ENCODE results near the gene PCDH9. TPM values are rescaled to one million over a fixed set of nuclear protein-coding genes. Genes with fewer than 3 reads are reported as not detected.

The PCDH9 gene
- total and polyA plus RNA-seq, 2 of the 4 experiments (the other 2 are of a cell fraction) = 2.2 to 10.2 TPM

GRCh38 chr13:66977161-66977560 lies 253.0 kb downstream of the PCDH9 start:
- no peaks in the 10 kb centered on the region for H3K9me1 ChIP-seq (ENCODE audit: insufficient read depth, low read length)
- intact Hi-C loops (cut with micrococcal nuclease) (no loop called here), in situ Hi-C loops (cut with MboI; ENCODE audit: low sequenced_read_pairs) (no loop called here), dilution Hi-C loops (cut with HindIII; ENCODE audit: low sequenced_read_pairs, unreplicated experiment) (no loop called here)
- H3K4me1 ChIP-seq (ENCODE audit: control insufficient read depth, insufficient read depth, low read length) = peaks cover 1% of the 10 kb centered on the region
- no peak overlapping the region for H3K23ac ChIP-seq (ENCODE audit: low read depth, low read length)
- no peak overlapping the region for H3K4me3 ChIP-seq (ENCODE audit: insufficient read depth, low read depth, low read length)
- H3K36me3 ChIP-seq (ENCODE audit: control insufficient read depth, insufficient read depth, low read length) = no peaks in the 10 kb centered on the region
- no peak overlapping the region for H3K14ac ChIP-seq (replicated peaks; ENCODE audit: low read depth, low read length)
- no peak overlapping the region for H2AFZ ChIP-seq (replicated peaks; ENCODE audit: low read length, poor library complexity)
- no peaks in the 10 kb centered on the region for H3K9me3 ChIP-seq (ENCODE audit: control insufficient read depth, insufficient read depth, low read length)
- H2AK9ac ChIP-seq (replicated peaks; ENCODE audit: low read depth, low read length, poor library complexity) = no peak overlapping the region
- no peak overlapping the region for H3K4me2 ChIP-seq (ENCODE audit: low read depth, low read length)
- H2BK120ac ChIP-seq (ENCODE audit: low read depth, low read length) = no peak overlapping the region
- peak; percentile 41 for DNase-seq
- H4K8ac ChIP-seq (ENCODE audit: low read depth in 2 of 2, low read length in 2 of 2) = no peak overlapping the region
- no peak overlapping the region for H3K9ac ChIP-seq (ENCODE audit: low read depth, low read length)
- H3K79me1 ChIP-seq (ENCODE audit: low read depth in 1 of 2, low read length in 2 of 2) = no peaks in the 10 kb centered on the region
- H2BK15ac ChIP-seq (ENCODE audit: low read depth, low read length) = no peak overlapping the region
- POLR2A ChIA-PET (ENCODE audit: unreplicated experiment) = no interaction called here
- no CpG with 5 or more reads among the region's 4 CpGs for WGBS, 2 experiments (ENCODE audit: extremely low coverage in 2 of 2, insufficient read length in 1 of 2)
- no peak overlapping the region for H3K18ac ChIP-seq (ENCODE audit: low read depth, low read length)
- H4K20me1 ChIP-seq (ENCODE audit: insufficient read depth, low read length) = no peaks in the 10 kb centered on the region
- H2BK20ac ChIP-seq (ENCODE audit: low read depth, low read length) = no peak overlapping the region
- no peak overlapping the region for H4K5ac ChIP-seq (ENCODE audit: low read depth, low read length)
- H3K27ac ChIP-seq (ENCODE audit: insufficient read depth, low read length) = no peak overlapping the region
- BruUV-seq (replicated peaks) = no TSS peak
- no peak overlapping the region for H2BK5ac ChIP-seq (ENCODE audit: low read depth, low read length, poor library complexity, severe bottlenecking)
- H3K27me3 ChIP-seq (ENCODE audit: control insufficient read depth, insufficient read depth, low read length) = no peaks in the 10 kb centered on the region
- TF ChIP-seq FOS (IDR thresholded peaks at IDR 0.05; ENCODE audit: low read depth, low read length) (no peak), POLR2A (IDR thresholded peaks at IDR 0.05; ENCODE audit: low read depth, low read length) (no peak), CTCF (conservative IDR thresholded peaks at IDR 0.05; ENCODE audit: low read depth, low read length) (no peak), CEBPB (IDR thresholded peaks at IDR 0.05; ENCODE audit: low read depth, low read length) (no peak), SMC3 (IDR thresholded peaks at IDR 0.05; ENCODE audit: low read depth, low read length) (no peak), RFX5 (IDR thresholded peaks at IDR 0.05; ENCODE audit: low read depth, low read length) (no peak), NFE2L2 (IDR thresholded peaks at IDR 0.05; ENCODE audit: low read depth, low read length) (no peak), RCOR1 (IDR thresholded peaks at IDR 0.05; ENCODE audit: insufficient replicate concordance, low read length) (no peak), CHD1 (IDR thresholded peaks at IDR 0.05; ENCODE audit: low read depth, low read length) (no peak), MAZ (IDR thresholded peaks at IDR 0.05; ENCODE audit: borderline replicate concordance, low read depth, low read length) (no peak)
- H3K56ac ChIP-seq (ENCODE audit: extremely low read depth, insufficient read depth, low read length) = no peak overlapping the region
- peak; percentile 56; the same call in 1 of the 2 replicates for ATAC-seq (ENCODE audit: low read depth)
- H2AK5ac ChIP-seq (ENCODE audit: low read depth, low read length) = no peak overlapping the region
- H3K4ac ChIP-seq (ENCODE audit: low read depth, low read length) = no peak overlapping the region
- no peak overlapping the region for H4K91ac ChIP-seq (ENCODE audit: insufficient read depth, low read depth, low read length)
- CTCF ChIA-PET = no interaction called here

Data from IMR-90 (cell line).